HG03108 (cell line): ENCODE results near the gene NEK6.

Experiments used
- ATAC-seq: cut with Tn5 transposase; IDR thresholded peaks from one replicate; pipeline ENCODE4 v1.9.1; 2021; ENCODE audit warnings: moderate library complexity; ENCODE audit not compliant: unreplicated experiment

The NEK6 gene

GRCh38 chr9:124293718-124294506 is 36.2 kb downstream of the NEK6 start:
- ATAC-seq, result no peak

GRCh38 chr9:124295159-124295794 is 37.5 kb downstream of the NEK6 start:
- no peak for ATAC-seq

GRCh38 chr9:124296094-124296493 is 38.3 kb downstream of the NEK6 start:
- ATAC-seq, result no peak

- no peak for ATAC-seq
Measured at GRCh38 chr9:124296796-124297550, 39.2 kb downstream of the NEK6 start.

GRCh38 chr9:124297551-124297901 is 39.8 kb downstream of the NEK6 start:
- no peak for ATAC-seq

- no peak for ATAC-seq
Measured at GRCh38 chr9:124297915-124298645, 40.3 kb downstream of the NEK6 start.

GRCh38 chr9:124298646-124299235 is 41.0 kb downstream of the NEK6 start:
- no peak for ATAC-seq

- ATAC-seq, result no peak
Measured at GRCh38 chr9:124299515-124300090, 41.9 kb downstream of the NEK6 start.

GRCh38 chr9:124300312-124300711 is 42.6 kb downstream of the NEK6 start:
- ATAC-seq, result no peak

- no peak for ATAC-seq
Measured at GRCh38 chr9:124302921-124303320, 45.2 kb downstream of the NEK6 start.

- ATAC-seq, result no peak
Measured at GRCh38 chr9:124303762-124304161, 46.0 kb downstream of the NEK6 start.

GRCh38 chr9:124304285-124304684 is 46.5 kb downstream of the NEK6 start:
- no peak for ATAC-seq

- no peak for ATAC-seq
Measured at GRCh38 chr9:124306098-124306735, 48.5 kb downstream of the NEK6 start.

- ATAC-seq, result no peak
Measured at GRCh38 chr9:124307379-124308030, 49.8 kb downstream of the NEK6 start.

- no peak for ATAC-seq
Measured at GRCh38 chr9:124308606-124309491, 51.1 kb downstream of the NEK6 start.

- ATAC-seq, result no peak
Measured at GRCh38 chr9:124309667-124310084, 51.9 kb downstream of the NEK6 start.

- no peak for ATAC-seq
Measured at GRCh38 chr9:124311283-124311682, 53.5 kb downstream of the NEK6 start.
